H1 (cell line): ENCODE results near the gene LEMD1.

Experiments used
- ATF2 ChIP-seq: IDR thresholded peaks from 2 replicates; pipeline ENCODE4 v1.6.1; 2012; ENCODE audit warnings: low read length, inconsistent platforms
- POLR2A ChIP-seq, 2 experiments: IDR thresholded peaks; 1 replicate in 1 of 2; 2 replicates in 1 of 2; pipeline ENCODE4 v1.6.1; 2011; ENCODE audit warnings: low read depth in 2 of 2, low read length in 2 of 2, mild to moderate bottlenecking in 2 of 2; ENCODE audit errors: control extremely low read depth in 1 of 2
- SIN3A ChIP-seq, 2 experiments: IDR thresholded peaks in 1 of 2; conservative IDR thresholded peaks in 1 of 2; 2 replicates each; pipeline ENCODE4 v1.6.1; 2011 to 2012; ENCODE audit warnings: low read length in 2 of 2, improper control_type of control experiment in 1 of 2, low read depth in 1 of 2, mild to moderate bottlenecking in 1 of 2

- TF ChIP-seq SIN3A (conservative IDR thresholded peaks at IDR 0.05 in 1 of 2, IDR thresholded peaks at IDR 0.05 in 1 of 2; ENCODE audit: low read depth in 1 of 2, low read length in 2 of 2) (no peak), POLR2A (IDR thresholded peaks at IDR 0.05; ENCODE audit: control extremely low read depth in 1 of 2, low read depth in 2 of 2, low read length in 2 of 2) (no peak), ATF2 (no peak)
Observed at GRCh38 chr1:205357567-205357966, 64.3 kb downstream of the LEMD1 start.
